ENCODE results near the gene LFNG. TPM values are rescaled to one million over a fixed set of nuclear protein-coding genes. Genes with fewer than 3 reads are reported as not detected.

Gene LFNG
- total RNA-seq, 1 experiment from 2014 or later: 38.1 TPM

GRCh38 chr7:2499719-2500430 lies 19.7 kb upstream of the LFNG start:
- Histone ChIP-seq H3K9me3 (ENCODE audit: control insufficient read depth, insufficient read depth, low read depth, low read length) (no peaks in the 10 kb centered on the region), H3K27me3 (ENCODE audit: control insufficient read depth, insufficient read depth, low read length) (no peaks in the 10 kb centered on the region), H3K4me1 (ENCODE audit: control insufficient read depth, insufficient read depth, low read length) (peaks cover 20% of the 10 kb centered on the region), H3K36me3 (ENCODE audit: control insufficient read depth, insufficient read depth, low read length) (no peaks in the 10 kb centered on the region), H3K4me3 (ENCODE audit: low read depth in 2 of 2, low read length in 2 of 2) (no peak overlapping the region), H3K27ac (ENCODE audit: low read length) (no peak overlapping the region)
- TF ChIP-seq POLR2AphosphoS5 (IDR thresholded peaks at IDR 0.05; ENCODE audit: low read depth, low read length): no peak
- no peak for TF ChIP-seq TCF7L2 (IDR thresholded peaks at IDR 0.05; ENCODE audit: low read depth, low read length)
- no peak for TF ChIP-seq CTCF (IDR thresholded peaks at IDR 0.05)
- TF ChIP-seq REST (IDR thresholded peaks at IDR 0.05; ENCODE audit: insufficient read depth in 1 of 2, low read depth in 2 of 2, low read length in 1 of 2): no peak
- no peak for TF ChIP-seq SIN3A (IDR thresholded peaks at IDR 0.05; ENCODE audit: borderline replicate concordance, insufficient read depth, low read depth, low read length)
- no peak for ATAC-seq
- ChIA-PET CTCF (interaction anchor here (0.6 to 0.7 kb wide), 2 partner anchors 31 to 398 kb away, joined by 3 to 10 read pairs; no protein-coding TSS in a partner anchor), POLR2A (no interaction called here)
- no peak for DNase-seq (ENCODE audit: low read depth, low spot score)
- intact Hi-C loops (cut with micrococcal nuclease; ENCODE audit: unreplicated experiment): no loop called here
- BruUV-seq (replicated peaks): no TSS peak
- in situ Hi-C loops (cut with HindIII; ENCODE audit: low pct_unique_long_range_greater_than_20kb, low sequenced_read_pairs): no loop called here

GRCh38 chr7:2500701-2501100 lies 18.9 kb upstream of the LFNG start:
- Histone ChIP-seq H3K9me3 (ENCODE audit: control insufficient read depth, insufficient read depth, low read depth, low read length) (no peaks in the 10 kb centered on the region), H3K27me3 (ENCODE audit: control insufficient read depth, insufficient read depth, low read length) (no peaks in the 10 kb centered on the region), H3K4me3 (ENCODE audit: low read depth in 2 of 2, low read length in 2 of 2) (no peak overlapping the region), H3K4me1 (ENCODE audit: control insufficient read depth, insufficient read depth, low read length) (peaks cover 20% of the 10 kb centered on the region), H3K36me3 (ENCODE audit: control insufficient read depth, insufficient read depth, low read length) (no peaks in the 10 kb centered on the region), H3K27ac (ENCODE audit: low read length) (no peak overlapping the region)
- CTCF ChIA-PET: no interaction called here
- no TSS peak for BruUV-seq (replicated peaks)
- in situ Hi-C loops (cut with HindIII; ENCODE audit: low pct_unique_long_range_greater_than_20kb, low sequenced_read_pairs) (no loop called here), intact Hi-C loops (cut with micrococcal nuclease; ENCODE audit: unreplicated experiment) (no loop called here)
- ATAC-seq: no peak
- DNase-seq (ENCODE audit: low read depth, low spot score): no peak
- POLR2A ChIA-PET: no interaction called here
- TF ChIP-seq CTCF (IDR thresholded peaks at IDR 0.05) (no peak), SIN3A (IDR thresholded peaks at IDR 0.05; ENCODE audit: borderline replicate concordance, insufficient read depth, low read depth, low read length) (no peak), POLR2AphosphoS5 (IDR thresholded peaks at IDR 0.05; ENCODE audit: low read depth, low read length) (no peak), REST (IDR thresholded peaks at IDR 0.05; ENCODE audit: insufficient read depth in 1 of 2, low read depth in 2 of 2, low read length in 1 of 2) (no peak), TCF7L2 (IDR thresholded peaks at IDR 0.05; ENCODE audit: low read depth, low read length) (no peak)
